ENCODE data around the gene RAB44. TPM values are rescaled to one million over a fixed set of nuclear protein-coding genes. Genes with fewer than 3 reads are reported as not detected.

The RAB44 gene
- total RNA-seq, 4 donors from 2014 or later, result 0.10 to 0.65 (median 0.26) TPM

- no peak for DNase-seq (ENCODE audit: low spot score in 2 of 2)
- TF ChIP-seq CTCF (IDR thresholded peaks at IDR 0.05) (no peak), POLR2A (IDR thresholded peaks at IDR 0.05) (no peak)
- intact Hi-C loops (cut with DNase I; ENCODE audit: low total_unique reads), result no loop called here
- H3K4me3 ChIP-seq (ENCODE audit: low read depth, poor library complexity, severe bottlenecking), result no peak overlapping the region
- 70 to 77% methylated on average over 7 of the region's 7 CpGs for WGBS, 2 donors
Observed at GRCh38 chr6:36734486-36735060, 36.9 kb downstream of the RAB44 start.

DNA sequence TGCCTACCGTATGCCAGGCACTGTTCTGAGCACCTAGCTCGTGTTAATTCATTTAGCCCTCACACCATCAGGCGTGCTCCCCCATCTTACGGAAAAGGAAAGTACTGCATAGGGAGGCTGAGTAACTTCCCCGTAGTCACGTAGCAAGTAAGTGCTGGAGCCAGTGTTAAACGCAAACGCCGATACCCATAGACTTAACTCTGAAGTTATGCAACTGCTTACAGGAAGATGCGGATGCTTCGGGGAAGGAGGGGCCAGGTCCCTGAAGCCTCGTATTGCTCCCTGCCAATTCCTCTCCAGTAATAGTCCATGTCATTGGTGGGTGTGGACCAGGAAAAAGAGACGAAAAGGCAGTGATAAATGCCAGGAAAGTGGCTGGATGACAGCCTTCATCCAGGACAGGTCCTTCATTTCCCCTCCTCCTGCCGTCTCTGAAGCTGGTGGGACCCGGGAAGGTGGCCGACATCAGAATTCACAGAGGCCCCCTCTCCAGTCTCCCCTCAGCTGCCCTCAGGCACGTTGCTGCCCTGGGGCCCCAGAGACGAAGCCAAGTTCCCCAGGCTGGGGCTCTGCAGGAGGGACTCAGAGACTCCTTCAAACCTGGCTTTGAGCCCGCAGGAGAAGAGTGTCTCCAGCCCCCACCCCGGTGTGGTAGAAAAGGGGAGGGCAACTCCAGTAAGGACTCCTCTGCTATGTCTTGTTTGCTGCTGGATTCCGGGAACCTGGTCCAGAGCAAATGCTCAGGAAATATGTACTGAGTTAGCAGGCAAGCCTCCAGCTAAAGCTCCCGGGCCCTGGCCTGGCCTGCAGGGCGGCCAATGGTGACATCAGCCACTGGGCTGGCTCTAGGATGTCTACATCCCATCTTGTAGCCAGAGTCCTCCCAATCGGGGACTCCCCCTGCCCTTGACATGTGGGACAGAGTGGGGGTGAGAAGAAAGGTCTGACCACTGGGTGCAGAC, 37.8 kb downstream of the RAB44 start:
- peak; percentile 75 to 96 for DNase-seq (ENCODE audit: low spot score in 2 of 2)
- 4 to 9% methylated on average over 23 to 24 of the region's 24 CpGs for WGBS, 2 donors
- intact Hi-C loops (cut with DNase I; ENCODE audit: low total_unique reads), result no loop called here
- no peak overlapping the region for H3K4me3 ChIP-seq (ENCODE audit: low read depth, poor library complexity, severe bottlenecking)
- TF ChIP-seq CTCF (IDR thresholded peaks at IDR 0.05) (no peak), POLR2A (IDR thresholded peaks at IDR 0.05) (no peak)

- TF ChIP-seq POLR2A (IDR thresholded peaks at IDR 0.05), result no peak
- TF ChIP-seq CTCF (IDR thresholded peaks at IDR 0.05), result no peak
- WGBS, 2 donors, result 92 to 94% methylated on average over 11 to 13 of the region's 14 CpGs
- intact Hi-C loops (cut with DNase I; ENCODE audit: low total_unique reads), result no loop called here
- no peak overlapping the region for H3K4me3 ChIP-seq (ENCODE audit: low read depth, poor library complexity, severe bottlenecking)
- DNase-seq (ENCODE audit: low spot score in 2 of 2), result no peak
Observed at GRCh38 chr6:36737043-36737785, 39.6 kb downstream of the RAB44 start.

GRCh38 chr6:36738108-36738507, 40.5 kb downstream of the RAB44 start:
- intact Hi-C loops (cut with DNase I; ENCODE audit: low total_unique reads), result no loop called here
- no peak overlapping the region for H3K4me3 ChIP-seq (ENCODE audit: low read depth, poor library complexity, severe bottlenecking)
- no peak for DNase-seq (ENCODE audit: low spot score in 2 of 2)
- 93 to 97% methylated on average over 1 of the region's 1 CpG for WGBS, 2 donors
- TF ChIP-seq CTCF (IDR thresholded peaks at IDR 0.05), result no peak
- no peak for TF ChIP-seq POLR2A (IDR thresholded peaks at IDR 0.05)

DNA sequence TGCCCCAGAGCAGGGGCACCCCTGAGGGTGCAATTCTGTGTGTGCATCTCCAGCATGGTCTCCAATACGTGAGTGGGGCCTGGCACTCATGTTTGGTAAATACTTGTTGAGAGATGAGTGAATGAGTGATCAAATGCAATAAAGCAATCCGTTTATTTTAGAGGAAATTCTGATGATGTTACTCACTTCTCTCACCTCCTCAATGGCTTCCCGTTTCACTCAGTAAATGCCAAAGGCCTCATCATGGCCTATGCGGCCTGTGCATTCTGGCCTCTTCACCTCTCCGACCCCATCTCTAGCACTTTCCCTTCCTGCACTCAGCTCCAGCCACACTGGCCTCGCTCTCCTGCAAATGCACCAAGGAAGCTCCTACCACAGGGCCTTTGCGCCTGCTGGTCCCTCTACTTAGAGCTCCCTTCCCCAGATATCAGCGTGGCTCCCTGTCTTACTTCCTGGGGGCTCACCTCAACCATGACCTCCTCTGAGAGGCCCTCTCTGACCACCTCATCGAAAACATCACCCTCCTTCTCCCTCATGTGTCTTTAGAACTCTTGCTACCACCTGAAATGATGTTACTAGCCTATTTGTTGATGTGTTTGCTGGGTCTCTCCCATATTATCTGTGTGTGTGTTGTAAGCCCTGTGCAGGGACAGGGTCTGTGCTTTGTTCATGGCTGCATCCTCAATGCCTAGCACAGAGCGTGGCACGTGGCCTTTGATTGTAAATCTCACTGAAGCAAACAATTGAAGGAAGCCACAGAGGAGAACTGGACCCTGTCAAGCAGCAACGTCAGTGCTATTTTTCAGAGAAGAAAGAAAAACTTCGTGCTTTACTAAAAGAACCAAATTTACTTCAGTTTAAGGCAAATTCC, 42.6 kb downstream of the RAB44 start:
- H3K4me3 ChIP-seq (ENCODE audit: low read depth, poor library complexity, severe bottlenecking), result no peak overlapping the region
- TF ChIP-seq CTCF (IDR thresholded peaks at IDR 0.05), result no peak
- TF ChIP-seq POLR2A (IDR thresholded peaks at IDR 0.05), result no peak
- DNase-seq (ENCODE audit: low spot score in 2 of 2), result no peak
- intact Hi-C loops (cut with DNase I; ENCODE audit: low total_unique reads), result no loop called here
- WGBS, 2 donors, result 83 to 84% methylated on average over 13 of the region's 13 CpGs

Data from lower leg skin (tissue), 4 donors.